Dendritic cell treated with granulocyte-macrophage colony-stimulating factor and Interleukin-4, amounts not matched to agents 40 ng/mL and 50 ng/mL, for 4 days (primary cell): ENCODE data around the gene CENPP.

Experiments used
- H3K27ac Mint-ChIP-seq: one replicate; pipeline ENCODE4 v1.8.0; 2022; ENCODE audit warnings: mild to moderate bottlenecking, mixed read lengths
- H3K27me3 Mint-ChIP-seq: one replicate; pipeline ENCODE4 v1.8.0; 2022; ENCODE audit warnings: mild to moderate bottlenecking, mixed read lengths
- H3K36me3 Mint-ChIP-seq: one replicate; pipeline ENCODE4 v1.8.0; 2022; ENCODE audit warnings: low read depth, mixed read lengths
- H3K4me1 Mint-ChIP-seq: one replicate; pipeline ENCODE4 v1.8.0; 2022; ENCODE audit warnings: low read depth, mixed read lengths
- H3K4me3 Mint-ChIP-seq: one replicate; pipeline ENCODE4 v1.8.0; 2022; ENCODE audit warnings: mild to moderate bottlenecking, moderate library complexity, mixed read lengths
- H3K9me3 Mint-ChIP-seq: one replicate; pipeline ENCODE4 v1.8.0; 2022; ENCODE audit warnings: mixed read lengths
- intact Hi-C: fragments of 100-400 bp; cut with micrococcal nuclease; formaldehyde crosslinking; loops from one replicate; pipeline ENCODE4 v1.15.0; 2022

CENPP gene

DNA sequence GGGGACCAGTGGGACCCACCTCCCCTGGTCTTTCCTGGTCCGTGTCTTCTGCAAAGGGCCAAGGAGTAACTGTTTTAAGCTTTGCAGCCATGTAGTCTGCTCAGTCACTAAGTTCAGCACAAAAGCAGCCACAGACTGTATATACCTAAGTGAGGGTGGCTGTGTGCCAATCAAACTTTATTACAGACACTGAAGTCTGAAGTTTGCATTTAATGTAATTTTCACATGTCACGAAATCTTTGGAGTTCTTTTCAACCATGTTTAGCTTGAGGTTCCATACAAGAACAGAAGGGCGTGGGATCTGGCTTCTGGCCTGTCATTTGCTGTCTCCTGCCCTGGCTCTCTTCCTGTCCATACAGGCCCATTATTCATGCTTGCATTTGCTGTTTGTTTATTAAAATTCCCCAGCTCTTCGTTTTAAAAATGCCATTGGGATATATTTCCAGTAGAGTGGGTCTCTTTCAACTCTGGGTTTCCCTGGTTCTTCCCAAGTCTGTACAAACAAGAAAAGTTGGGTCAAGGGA lies 274.2 kb downstream of the CENPP start:
- H3K27me3 Mint-ChIP-seq: no peaks in the 10 kb centered on the region
- H3K4me3 Mint-ChIP-seq: no peak overlapping the region
- intact Hi-C loops: no loop called here
- H3K9me3 Mint-ChIP-seq: peaks cover 12% of the 10 kb centered on the region
- H3K27ac Mint-ChIP-seq: no peak overlapping the region
- H3K36me3 Mint-ChIP-seq: no peaks in the 10 kb centered on the region
- H3K4me1 Mint-ChIP-seq: peaks cover 10% of the 10 kb centered on the region

DNA sequence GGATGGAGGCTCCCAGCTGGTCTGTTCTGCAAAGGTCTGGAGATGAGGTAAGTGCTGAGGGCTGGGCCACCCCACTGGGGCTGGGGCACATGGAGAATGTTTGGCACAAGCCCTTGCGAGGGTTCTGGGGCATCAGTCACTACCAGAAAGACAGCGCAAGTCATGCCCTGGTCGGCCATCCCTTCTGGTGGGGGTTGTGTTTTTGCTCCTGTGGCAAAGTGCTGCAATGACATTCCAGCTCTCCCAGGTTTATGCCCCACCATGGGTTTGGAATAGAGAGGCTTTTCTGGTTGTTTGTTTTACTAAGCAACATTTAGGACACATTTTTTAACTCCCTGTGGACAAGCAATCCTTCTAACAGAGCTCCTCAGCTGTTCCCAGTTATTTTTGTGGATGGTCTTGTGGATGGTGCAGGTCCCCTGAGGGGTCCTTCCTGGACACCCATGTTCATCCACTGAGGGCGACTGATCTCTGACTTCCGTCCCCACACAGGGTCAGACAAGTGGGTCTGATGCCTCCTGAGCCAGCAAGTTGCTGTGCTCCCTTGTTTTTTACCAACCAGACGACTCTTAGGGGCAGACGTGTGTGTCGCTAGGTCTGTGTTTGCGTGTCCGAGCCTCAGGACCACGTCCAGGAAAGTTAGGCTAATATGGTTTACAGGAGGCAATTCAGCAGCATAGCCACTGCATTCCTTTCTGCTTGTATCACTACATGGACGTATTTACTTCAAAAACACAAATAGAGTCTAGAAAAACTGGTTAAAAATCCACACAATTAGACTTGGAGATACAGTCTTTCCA lies 274.9 kb downstream of the CENPP start:
- intact Hi-C loops: no loop called here
- Mint-ChIP-seq H3K4me3 (no peak overlapping the region), H3K27ac (no peak overlapping the region), H3K27me3 (no peaks in the 10 kb centered on the region), H3K4me1 (peaks cover 10% of the 10 kb centered on the region), H3K36me3 (no peaks in the 10 kb centered on the region), H3K9me3 (peaks cover 12% of the 10 kb centered on the region)

DNA sequence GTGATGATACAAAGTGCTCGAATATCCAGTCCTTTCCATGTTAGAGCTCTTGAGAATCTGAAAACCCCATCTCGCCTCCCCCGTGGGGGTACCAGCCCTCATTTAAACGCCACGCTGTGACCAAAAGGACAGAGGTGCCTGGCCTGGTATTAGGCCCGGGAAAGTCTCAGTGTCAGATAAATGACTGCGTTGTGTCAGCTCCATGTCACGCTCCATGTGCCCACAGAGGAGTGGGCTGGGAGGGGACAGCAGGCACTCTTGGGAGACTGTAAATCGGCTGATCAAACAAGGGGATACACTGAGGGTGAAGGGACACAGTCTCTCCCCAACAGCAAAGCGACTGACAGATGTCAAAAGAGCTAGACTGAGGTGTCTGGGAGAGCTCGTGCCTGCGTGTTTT lies 275.7 kb downstream of the CENPP start:
- no peaks in the 10 kb centered on the region for H3K27me3 Mint-ChIP-seq
- peaks cover 10% of the 10 kb centered on the region for H3K4me1 Mint-ChIP-seq
- intact Hi-C loops: no loop called here
- H3K36me3 Mint-ChIP-seq: no peaks in the 10 kb centered on the region
- H3K27ac Mint-ChIP-seq: no peak overlapping the region
- H3K9me3 Mint-ChIP-seq: peaks cover 12% of the 10 kb centered on the region
- H3K4me3 Mint-ChIP-seq: no peak overlapping the region

DNA sequence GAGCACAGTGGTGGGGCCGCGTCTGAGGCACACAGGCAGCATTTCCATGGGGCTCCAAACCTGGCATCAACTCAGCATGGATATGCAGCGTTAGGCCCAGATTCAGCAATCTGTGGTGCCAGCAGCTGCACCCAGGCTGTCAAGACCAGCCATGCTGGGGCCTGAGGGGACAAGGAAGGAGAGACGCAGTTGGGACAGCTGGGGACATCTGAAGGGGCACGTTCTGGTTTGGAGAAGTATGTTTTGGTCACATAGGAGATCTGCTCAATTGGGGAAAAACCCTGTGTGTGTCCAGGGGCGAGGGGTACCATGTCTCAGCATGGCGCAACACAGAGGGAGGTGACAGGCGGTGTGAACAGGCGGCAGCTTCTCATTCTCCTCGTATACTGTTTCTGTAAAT lies 276.7 kb downstream of the CENPP start:
- peaks cover 10% of the 10 kb centered on the region for H3K4me1 Mint-ChIP-seq
- no peaks in the 10 kb centered on the region for H3K27me3 Mint-ChIP-seq
- no peak overlapping the region for H3K4me3 Mint-ChIP-seq
- intact Hi-C loops: no loop called here
- no peak overlapping the region for H3K27ac Mint-ChIP-seq
- peaks cover 12% of the 10 kb centered on the region for H3K9me3 Mint-ChIP-seq
- H3K36me3 Mint-ChIP-seq: no peaks in the 10 kb centered on the region

DNA sequence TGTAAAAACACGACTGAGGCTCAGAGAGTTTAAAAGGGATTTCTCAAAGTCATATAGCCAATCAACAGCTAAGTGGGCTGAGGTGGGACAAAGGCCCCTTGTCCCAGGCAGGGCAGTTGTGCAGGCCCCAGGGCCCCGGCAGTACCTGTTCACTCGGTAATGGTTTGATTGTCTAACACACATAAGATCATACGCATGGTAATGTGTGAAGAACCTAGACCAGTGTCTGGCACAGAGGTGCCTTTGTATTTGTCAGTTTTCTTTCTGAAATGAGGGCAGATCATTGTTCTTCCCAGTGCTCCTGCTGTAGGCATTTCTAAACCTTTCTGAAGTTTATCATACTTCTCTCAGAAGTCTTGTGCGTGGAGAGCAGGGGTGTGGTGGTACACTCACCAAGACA lies 277.3 kb downstream of the CENPP start:
- Mint-ChIP-seq H3K36me3 (no peaks in the 10 kb centered on the region), H3K27ac (no peak overlapping the region), H3K9me3 (peaks cover 12% of the 10 kb centered on the region), H3K27me3 (no peaks in the 10 kb centered on the region), H3K4me3 (no peak overlapping the region), H3K4me1 (peaks cover 3% of the 10 kb centered on the region)
- intact Hi-C loops: no loop called here

DNA sequence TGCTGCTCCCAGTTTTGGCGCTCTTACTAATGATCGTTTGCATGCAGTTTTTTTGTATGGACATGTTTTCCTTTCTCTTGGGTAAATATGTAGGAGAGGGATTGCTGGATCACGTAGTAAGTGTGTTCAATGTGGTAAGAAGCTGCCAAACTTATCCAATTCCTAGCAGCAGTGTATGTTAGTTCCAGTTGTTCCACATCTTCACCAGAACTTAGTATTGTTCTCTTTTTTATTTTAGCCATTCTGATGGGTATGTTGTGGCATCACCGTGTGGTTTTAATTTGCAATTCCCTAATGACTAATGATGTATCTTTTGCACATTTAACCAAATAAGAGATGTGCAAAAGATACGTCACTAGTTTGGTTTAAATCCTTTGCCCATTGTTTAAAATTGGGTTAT lies 278.2 kb downstream of the CENPP start:
- no peak overlapping the region for H3K27ac Mint-ChIP-seq

DNA sequence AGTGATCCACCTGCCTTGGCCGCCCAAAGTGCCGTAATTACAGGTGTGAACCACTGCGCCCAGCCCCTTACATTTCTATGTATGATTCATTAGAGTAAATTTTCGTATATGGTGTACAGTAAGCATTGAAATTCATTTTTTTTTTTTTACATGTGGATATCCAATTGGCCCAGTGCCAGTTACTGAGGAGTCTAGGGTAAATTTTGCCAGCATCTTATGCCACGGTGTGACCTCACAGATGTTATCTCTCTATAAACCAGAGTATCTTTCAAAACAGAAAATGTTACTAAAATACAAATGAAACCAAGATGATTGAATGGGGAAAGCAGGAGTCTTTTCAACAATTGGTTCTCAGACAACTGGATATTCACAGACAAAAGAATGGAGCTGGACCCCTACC lies 279.5 kb downstream of the CENPP start:
- H3K27me3 Mint-ChIP-seq: no peaks in the 10 kb centered on the region
- H3K9me3 Mint-ChIP-seq: peaks cover 12% of the 10 kb centered on the region
- no peaks in the 10 kb centered on the region for H3K4me1 Mint-ChIP-seq
- H3K4me3 Mint-ChIP-seq: no peak overlapping the region
- no peak overlapping the region for H3K27ac Mint-ChIP-seq
- no peaks in the 10 kb centered on the region for H3K36me3 Mint-ChIP-seq
- intact Hi-C loops: no loop called here

More for the DNA sequence above, 278.2 kb downstream of the CENPP start:
- H3K4me1 Mint-ChIP-seq: no peaks in the 10 kb centered on the region
- no peaks in the 10 kb centered on the region for H3K27me3 Mint-ChIP-seq
- intact Hi-C loops: no loop called here
- no peaks in the 10 kb centered on the region for H3K36me3 Mint-ChIP-seq
- H3K9me3 Mint-ChIP-seq: peaks cover 12% of the 10 kb centered on the region
- H3K4me3 Mint-ChIP-seq: no peak overlapping the region

DNA sequence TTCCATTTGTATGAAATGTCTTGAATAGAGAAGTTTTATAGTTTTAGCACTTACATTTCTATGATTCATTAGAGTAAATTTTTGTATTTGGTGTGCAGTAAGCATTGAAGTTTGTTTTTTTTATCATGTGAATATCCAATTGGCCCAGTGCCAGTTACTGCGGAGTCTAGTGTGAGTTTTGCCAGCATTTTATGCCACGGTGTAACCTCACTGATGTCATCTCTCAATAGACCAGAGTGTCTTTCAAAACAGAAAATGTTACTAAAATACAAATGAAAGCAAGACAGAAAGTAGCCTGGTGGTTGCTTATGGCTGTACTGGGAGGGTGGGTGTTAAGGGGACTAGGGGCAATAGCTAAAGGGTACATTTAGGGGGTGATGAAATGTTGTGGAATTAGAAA lies 281.3 kb downstream of the CENPP start:
- Mint-ChIP-seq H3K27ac (no peak overlapping the region), H3K36me3 (peaks cover 18% of the 10 kb centered on the region), H3K9me3 (peaks cover 12% of the 10 kb centered on the region), H3K4me3 (no peak overlapping the region), H3K27me3 (no peaks in the 10 kb centered on the region), H3K4me1 (no peaks in the 10 kb centered on the region)
- intact Hi-C loops: no loop called here

DNA sequence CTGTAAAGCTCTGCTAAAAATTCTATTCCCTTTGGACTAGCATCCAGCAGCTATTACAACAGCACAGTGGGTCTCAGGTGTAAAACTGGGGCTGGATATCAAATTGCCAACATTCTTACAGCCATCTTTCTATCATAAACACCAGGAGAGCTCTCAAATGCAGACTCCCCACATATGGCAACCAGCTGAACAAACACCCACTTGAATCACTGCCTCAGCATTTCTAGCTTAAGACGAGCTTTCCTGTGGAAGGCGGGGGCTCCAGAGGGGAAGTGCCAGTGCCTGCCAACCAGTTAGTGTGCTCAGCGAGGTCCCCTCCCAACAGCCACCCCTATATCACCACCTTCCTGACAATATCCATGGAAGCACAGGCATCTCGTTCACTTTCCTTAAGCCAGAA lies 282.0 kb downstream of the CENPP start:
- Mint-ChIP-seq H3K36me3 (peaks cover 25% of the 10 kb centered on the region), H3K9me3 (peaks cover 12% of the 10 kb centered on the region), H3K4me1 (no peaks in the 10 kb centered on the region), H3K27me3 (no peaks in the 10 kb centered on the region), H3K4me3 (no peak overlapping the region), H3K27ac (no peak overlapping the region)
- intact Hi-C loops: no loop called here

DNA sequence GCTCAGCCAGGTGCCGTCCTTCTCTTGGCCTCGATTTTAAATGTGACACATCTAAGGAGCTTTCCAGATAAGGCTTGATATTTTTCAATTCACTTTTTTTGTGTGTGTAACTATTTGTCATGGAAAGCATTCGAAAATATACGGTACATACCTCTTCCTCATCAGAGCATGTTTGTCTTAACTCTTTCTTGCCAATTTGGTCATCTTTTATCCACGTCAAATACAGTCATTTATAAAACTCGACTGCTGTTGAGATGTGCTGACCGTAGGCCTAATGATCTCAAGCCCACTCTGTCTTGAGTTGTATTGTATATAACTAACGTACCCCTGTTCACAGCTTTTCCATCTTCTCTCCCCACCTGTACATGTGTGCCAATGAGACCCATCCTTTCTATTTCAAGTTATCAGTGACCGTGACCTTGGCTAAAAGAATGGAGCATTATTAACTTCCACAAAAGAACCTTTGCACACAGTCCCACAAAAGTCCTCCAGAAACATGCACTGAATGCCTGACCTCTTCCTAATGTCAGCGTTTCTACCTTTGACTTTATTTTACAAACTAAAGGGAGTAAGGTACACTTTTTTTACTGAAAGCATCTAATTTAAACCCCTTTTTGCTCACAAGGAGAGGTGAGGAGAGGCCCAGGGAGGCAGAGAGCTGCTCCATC lies 282.6 kb downstream of the CENPP start:
- H3K9me3 Mint-ChIP-seq: peaks cover 11% of the 10 kb centered on the region
- peaks cover 30% of the 10 kb centered on the region for H3K36me3 Mint-ChIP-seq
- H3K4me3 Mint-ChIP-seq: no peak overlapping the region
- H3K4me1 Mint-ChIP-seq: no peaks in the 10 kb centered on the region
- no peak overlapping the region for H3K27ac Mint-ChIP-seq
- intact Hi-C loops: no loop called here
- no peaks in the 10 kb centered on the region for H3K27me3 Mint-ChIP-seq

DNA sequence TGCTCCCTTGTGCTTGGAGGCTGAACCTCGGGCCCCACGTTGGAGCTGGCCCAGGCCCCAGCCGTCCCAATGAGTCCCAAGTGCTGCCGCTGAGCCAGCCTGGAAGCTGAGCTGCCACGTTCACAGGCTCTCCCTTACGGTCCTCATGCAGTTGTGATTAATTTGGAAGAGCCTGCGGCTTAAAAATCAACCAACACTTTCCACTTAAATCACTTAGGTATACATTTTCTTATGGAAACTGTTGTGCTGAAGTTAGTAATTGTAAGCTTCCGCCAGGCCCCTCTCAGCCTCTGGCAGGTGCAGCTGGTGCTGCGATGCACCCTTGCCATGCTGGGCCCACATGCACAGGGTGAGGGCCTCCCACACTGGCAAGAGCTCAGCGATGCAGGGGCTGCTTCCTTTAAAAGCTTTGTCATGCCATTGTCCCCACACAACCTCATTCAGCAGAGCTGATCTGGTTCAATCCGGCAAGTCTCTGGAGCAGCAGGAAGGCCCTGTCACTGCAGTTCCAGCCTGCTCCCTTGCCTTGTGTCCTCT lies 283.2 kb downstream of the CENPP start:
- peaks cover 36% of the 10 kb centered on the region for H3K36me3 Mint-ChIP-seq
- intact Hi-C loops: no loop called here
- H3K27me3 Mint-ChIP-seq: no peaks in the 10 kb centered on the region
- H3K27ac Mint-ChIP-seq: no peak overlapping the region
- no peak overlapping the region for H3K4me3 Mint-ChIP-seq
- no peaks in the 10 kb centered on the region for H3K4me1 Mint-ChIP-seq
- peaks cover 5% of the 10 kb centered on the region for H3K9me3 Mint-ChIP-seq

DNA sequence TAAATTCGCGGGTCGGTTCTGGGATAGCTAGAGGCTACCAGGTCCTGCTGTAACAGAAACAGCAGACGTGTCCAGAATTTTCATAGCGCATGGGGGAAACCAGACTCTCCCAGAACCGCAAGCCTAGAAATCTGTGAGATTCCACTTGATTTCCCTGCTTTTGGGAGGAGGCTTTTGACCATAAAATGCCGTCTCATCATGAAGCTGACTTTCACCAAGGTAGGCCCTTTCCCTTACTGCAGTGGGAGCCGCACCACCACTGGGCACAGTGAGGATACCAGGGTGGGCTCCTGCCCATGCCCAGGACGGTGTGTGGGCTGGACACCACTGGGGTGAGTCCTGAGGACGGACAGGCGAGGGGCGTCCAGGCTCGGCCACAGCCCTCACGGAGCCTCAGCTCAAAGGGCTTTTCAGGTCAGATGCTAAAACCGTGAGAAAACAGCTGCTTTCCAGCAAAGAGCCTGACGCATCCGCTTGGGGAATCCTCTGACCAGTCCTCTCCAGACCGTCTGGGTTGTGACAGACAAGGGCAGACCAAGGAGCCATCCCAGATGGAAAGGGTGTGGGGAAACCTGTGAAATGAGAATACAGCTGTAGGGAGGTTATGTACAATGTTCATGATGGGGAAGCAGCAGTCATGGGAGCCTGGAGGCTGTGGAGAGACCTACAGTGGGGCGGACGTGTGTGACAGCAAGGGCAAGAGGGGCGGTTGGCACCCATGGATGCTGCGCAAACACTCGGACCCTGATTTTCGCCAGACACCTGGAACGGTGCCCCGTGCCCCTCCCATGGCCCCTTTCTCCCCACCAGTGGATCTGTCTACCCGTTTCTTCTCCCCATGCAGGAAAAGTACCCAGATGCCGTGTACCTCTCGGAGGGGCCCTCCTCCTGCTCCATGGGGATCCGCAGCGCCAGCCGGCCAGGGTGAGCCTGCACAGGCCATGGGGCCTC lies 285.0 kb downstream of the CENPP start:
- no peaks in the 10 kb centered on the region for H3K9me3 Mint-ChIP-seq
- intact Hi-C loops: no loop called here
- H3K4me3 Mint-ChIP-seq: no peak overlapping the region
- H3K36me3 Mint-ChIP-seq: peaks cover 54% of the 10 kb centered on the region
- no peaks in the 10 kb centered on the region for H3K4me1 Mint-ChIP-seq
- no peak overlapping the region for H3K27ac Mint-ChIP-seq
- H3K27me3 Mint-ChIP-seq: no peaks in the 10 kb centered on the region

DNA sequence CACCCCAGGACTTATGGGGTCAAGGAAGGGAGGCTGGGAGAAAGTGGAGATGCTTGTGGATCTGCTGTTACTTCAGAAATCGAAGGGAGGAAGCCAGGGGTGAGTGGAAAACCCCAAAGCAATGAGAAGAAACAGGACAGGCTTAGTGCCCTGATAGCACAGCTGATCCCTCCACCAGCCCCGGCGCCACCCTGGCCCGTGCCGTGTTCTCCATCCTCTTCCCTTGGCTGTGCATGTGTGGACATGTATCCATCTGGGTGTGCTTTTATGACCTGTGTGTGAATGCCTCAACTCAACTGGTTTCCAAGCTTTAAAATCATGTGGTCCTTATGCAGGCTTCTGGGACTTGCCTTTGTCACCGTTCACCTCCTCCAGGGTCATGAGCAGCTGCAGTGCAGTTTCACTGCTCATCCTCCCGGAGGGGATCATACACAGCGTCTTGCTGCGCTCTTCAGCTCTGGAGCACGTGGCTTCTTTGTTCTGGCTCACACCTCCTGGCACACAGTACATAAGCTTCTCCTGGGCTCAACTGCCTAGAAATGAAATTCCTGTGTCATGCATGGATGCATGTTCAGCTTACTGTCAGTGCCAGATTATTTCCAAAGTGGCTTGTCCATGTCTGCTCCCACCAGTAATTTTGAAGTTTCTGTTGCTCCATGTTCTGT lies 286.0 kb downstream of the CENPP start:
- H3K4me1 Mint-ChIP-seq: no peaks in the 10 kb centered on the region
- peaks cover 64% of the 10 kb centered on the region for H3K36me3 Mint-ChIP-seq
- no peaks in the 10 kb centered on the region for H3K27me3 Mint-ChIP-seq
- H3K9me3 Mint-ChIP-seq: no peaks in the 10 kb centered on the region
- no peak overlapping the region for H3K4me3 Mint-ChIP-seq
- intact Hi-C loops: no loop called here
- H3K27ac Mint-ChIP-seq: no peak overlapping the region
